SH-SY5Y (cell line): ENCODE measurements around the gene CPZ.

Experiments used
- GATA2 ChIP-seq: IDR thresholded peaks from 2 replicates; pipeline ENCODE4 v1.6.1; 2011; ENCODE audit warnings: mild to moderate bottlenecking, low read depth, low read length
- GATA3 ChIP-seq: IDR thresholded peaks from 2 replicates; pipeline ENCODE4 v1.6.1; 2011; ENCODE audit warnings: low read depth, mild to moderate bottlenecking, low read length, moderate library complexity

CPZ gene

DNA sequence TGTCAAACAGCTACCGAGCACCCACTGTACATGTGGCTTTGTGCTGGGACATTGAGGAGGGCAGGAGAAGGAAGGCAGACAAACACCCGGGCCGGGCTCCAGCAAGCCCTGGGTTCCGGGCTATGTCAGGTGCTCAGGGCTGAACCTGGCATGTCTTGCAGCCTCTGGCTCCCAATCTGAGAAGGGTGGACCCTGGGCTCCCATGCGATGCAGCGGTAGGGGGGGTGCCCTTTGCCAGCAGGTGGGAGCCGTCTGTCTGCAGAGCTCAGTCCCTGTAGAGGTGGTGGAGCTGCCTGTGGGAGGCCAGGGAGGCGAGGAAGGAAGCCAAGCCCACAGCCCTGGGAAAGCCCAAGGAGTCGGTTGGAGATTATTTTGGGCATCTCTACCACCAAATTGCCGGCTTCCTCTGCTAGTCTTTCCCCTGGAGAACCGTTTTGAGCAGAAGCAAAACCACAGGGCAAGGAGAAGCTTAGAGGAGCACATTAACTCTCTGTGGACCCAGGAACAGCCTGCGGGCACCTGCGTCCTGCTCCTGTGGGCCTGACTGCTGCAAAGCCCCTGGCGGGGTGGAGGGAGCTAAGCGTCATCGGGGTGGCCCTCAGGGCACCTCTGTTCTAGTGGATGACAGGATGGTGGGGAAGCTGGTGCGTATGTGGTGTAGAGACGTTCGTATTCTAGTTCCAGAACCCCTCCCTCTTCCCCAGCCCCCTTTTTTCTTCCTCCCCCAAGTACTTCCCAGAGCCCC lies 10.3 kb downstream of the CPZ start:
- TF ChIP-seq GATA3 (no peak), GATA2 (no peak)

- no peak for TF ChIP-seq GATA3
Observed at GRCh38 chr4:8603931-8604330, 11.4 kb downstream of the CPZ start.

DNA sequence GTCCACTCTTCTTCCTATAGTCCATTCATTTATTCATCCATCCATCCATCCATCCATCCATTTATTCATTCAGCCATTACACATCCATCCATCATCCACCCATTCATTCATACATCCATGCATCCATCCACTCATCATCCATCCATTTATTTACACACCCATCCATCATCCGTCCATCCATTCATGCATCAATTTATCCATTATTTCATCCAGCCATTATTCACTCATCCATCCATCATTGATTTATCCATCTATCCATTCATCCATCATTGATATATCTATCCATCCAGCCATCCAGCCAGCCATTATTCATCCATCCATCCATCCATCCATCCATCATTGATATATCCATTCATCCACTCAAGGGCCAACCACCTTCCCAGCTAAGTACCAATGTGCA lies 12.7 kb downstream of the CPZ start:
- TF ChIP-seq GATA3: no peak
- no peak for TF ChIP-seq GATA2

- TF ChIP-seq GATA2 (no peak), GATA3 (no peak)
Observed at GRCh38 chr4:8606476-8606875, 13.9 kb downstream of the CPZ start.

- TF ChIP-seq GATA2 (no peak), GATA3 (no peak)
Observed at GRCh38 chr4:8606966-8607365, 14.4 kb downstream of the CPZ start.

DNA sequence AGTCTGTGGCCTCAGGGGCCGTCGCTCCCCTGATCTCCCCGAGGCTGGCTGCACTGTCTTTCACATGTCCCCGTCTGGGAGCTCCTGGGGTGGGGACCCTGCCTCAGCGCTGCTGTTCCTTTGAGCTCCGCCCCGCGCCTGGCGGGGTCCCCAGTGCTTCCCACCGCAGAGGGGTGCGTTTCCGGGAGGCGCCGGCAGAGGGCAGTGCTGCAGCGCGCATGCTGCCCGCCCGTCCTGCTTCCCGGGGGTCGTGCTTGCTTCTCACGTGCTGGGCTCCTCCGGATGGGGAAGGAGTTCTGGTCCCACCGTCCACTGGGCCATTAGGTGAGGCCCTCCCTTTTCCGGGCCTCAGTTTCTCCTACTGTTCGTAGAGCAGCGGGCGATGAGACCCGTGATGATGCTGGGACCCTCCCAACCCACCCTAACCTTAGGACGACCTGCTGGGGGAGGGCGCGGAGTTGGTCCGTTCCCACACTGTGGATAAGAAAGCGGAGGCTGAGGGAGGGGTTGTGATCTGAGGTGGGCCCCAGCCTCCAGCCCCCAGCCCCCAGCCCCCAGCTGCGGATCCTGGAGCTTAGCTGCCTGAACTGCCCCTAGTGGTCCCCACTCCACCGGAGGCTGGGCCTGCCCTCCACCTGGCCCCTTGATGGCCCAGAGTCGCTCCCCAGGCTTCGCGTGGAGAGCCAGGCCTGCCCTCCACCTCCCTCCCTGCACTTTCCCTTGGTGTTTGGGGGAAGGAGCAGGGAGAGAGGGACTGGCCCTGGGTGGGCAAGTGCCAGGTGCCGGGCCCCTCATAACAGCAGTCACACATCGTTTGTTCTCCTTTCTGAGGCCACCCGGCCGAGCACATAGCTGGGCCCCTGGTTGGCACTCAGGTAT lies 15.3 kb downstream of the CPZ start:
- no peak for TF ChIP-seq GATA2
- TF ChIP-seq GATA3: no peak

DNA sequence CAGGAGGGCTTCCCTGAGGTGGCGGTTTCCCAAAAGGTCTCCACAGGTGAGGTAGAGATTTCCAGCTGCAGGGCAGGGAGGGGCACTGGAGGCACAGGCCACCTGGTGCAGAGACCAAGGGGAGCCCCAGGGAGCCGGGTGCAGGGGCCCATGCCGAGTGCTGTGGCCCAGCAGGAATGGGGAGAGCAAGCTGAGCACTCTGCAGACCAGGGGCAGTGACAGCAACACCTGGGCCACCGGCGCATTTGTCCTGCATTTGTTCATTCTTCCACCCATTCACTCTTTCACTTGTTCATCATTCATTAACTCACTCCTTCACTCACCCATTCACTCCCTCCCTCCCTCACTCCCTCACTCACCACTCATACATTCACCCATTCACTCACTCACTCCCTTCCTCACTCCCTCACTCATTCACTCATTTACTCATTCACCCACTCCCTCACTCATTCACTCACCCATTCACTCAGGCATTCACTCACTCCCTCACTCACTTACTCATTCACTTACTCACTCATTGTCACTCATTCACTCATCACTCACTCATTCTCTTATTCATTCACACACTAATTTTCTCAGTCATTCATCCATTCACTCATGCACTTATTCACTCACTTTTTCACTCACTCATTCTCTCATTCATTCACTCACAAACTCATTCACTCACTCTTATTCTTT lies 16.3 kb downstream of the CPZ start:
- TF ChIP-seq GATA2: no peak
- TF ChIP-seq GATA3: no peak

DNA sequence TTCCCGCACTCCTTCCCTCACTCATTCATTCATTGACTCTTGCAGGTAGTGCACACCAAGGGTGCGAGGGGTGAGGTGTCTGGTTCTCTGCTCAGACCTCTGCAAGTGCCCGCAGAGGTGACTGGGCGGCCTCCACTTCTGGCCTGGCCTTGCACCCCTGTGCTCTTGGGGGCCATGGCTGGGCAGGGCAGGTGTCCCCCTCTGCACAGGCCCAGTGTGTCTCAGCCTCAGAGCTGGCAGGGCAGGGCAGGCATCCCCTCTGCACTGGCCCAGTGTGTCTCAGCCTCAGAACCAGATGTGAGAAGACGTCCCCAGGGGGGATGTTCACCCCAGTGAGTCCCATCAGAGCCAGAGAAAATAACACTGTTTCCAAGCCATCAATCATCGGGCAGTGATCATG lies 16.8 kb downstream of the CPZ start:
- TF ChIP-seq GATA2: no peak
- TF ChIP-seq GATA3: no peak

DNA sequence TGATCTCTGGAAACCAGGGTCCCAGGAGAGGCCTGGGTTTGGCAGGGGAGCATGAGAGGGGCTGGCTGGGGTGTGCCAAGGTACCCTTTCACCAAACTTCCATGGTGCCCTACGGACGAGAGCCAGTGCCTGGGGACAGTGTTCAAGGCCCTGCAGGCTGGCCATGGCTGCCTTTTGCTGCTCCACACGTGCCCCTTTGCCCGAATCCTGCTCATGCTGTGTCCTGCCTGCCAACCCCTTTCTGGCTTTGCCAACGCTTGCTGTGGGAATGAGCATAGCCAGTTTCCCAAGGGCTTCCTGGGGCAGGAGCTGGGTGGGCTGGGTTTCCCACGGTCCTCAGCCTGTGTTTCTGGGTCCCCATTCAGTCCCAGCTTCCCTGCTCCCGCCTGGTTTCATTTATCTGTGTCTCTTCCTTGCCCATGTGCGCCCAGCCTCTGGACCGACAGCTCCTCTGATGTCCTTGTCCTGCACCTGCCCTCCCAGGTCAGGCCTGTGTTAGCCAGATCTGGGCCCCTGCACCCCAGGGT lies 17.3 kb downstream of the CPZ start:
- TF ChIP-seq GATA3 (no peak), GATA2 (no peak)

GRCh38 chr4:8610858-8611616 lies 18.5 kb downstream of the CPZ start:
- no peak for TF ChIP-seq GATA3
- TF ChIP-seq GATA2: no peak

- TF ChIP-seq GATA3: no peak
- no peak for TF ChIP-seq GATA2
Observed at GRCh38 chr4:8612646-8613045, 20.1 kb downstream of the CPZ start.

GRCh38 chr4:8613421-8614364 lies 21.1 kb downstream of the CPZ start:
- TF ChIP-seq GATA3: no peak
- no peak for TF ChIP-seq GATA2
